Ureter (tissue), 1 donor: ENCODE data around the gene AHSA1. TPM values are rescaled to one million over a fixed set of nuclear protein-coding genes. Genes with fewer than 3 reads are reported as not detected.

Source experiments
- DNase-seq: peaks from one replicate; pipeline ENCODE4 v3.0.0-alpha.2; 2020; ENCODE audit warnings: low spot score
- total RNA-seq: library from RNA; stranded (reverse); gene quantifications from one replicate; pipeline ENCODE4 v1.2.4, GENCODE V29; 2023
- donor health status: DM: yes; HTN: yes; CAD: no.

Gene AHSA1
- total RNA-seq, 1 donor from 2014 or later = 131 TPM

DNA sequence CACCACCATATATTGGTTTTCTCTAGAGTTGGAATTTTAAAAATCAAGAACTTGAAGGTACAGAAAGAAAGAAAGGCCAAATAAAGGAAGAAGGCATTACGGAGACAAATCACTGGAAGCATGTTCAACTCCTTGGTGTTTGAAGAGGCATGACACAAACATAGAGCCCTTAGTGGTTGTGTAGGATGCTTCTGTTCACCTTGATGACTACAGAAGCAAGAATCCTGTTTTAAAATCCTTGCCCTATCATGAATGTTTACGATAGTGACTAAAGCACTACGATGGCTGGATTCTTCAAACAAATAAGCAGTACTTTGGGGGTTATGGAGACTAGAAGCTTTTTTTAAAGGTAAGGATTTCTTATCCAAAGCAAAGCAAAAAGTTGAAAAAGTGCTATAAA, 51.0 kb downstream of the AHSA1 start:
- no peak for DNase-seq

DNA sequence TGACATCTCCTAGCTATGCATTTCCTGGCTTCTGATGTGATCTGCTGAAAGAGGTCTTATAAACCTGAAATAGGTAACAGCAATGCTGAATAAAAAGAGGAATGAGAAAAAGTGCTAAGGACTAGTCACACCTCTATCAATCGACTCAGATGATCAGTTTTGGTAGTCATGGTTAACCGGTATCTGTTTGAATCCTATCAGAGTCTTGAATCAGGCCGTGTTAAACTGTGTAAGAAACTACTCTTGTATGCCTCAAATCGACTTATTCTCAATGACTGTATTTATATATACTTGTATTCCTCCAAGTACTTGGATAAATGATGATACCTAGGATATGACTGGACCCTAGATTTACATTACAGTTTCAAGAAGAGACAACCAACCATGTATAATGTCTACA, 51.5 kb downstream of the AHSA1 start:
- no peak for DNase-seq

DNA sequence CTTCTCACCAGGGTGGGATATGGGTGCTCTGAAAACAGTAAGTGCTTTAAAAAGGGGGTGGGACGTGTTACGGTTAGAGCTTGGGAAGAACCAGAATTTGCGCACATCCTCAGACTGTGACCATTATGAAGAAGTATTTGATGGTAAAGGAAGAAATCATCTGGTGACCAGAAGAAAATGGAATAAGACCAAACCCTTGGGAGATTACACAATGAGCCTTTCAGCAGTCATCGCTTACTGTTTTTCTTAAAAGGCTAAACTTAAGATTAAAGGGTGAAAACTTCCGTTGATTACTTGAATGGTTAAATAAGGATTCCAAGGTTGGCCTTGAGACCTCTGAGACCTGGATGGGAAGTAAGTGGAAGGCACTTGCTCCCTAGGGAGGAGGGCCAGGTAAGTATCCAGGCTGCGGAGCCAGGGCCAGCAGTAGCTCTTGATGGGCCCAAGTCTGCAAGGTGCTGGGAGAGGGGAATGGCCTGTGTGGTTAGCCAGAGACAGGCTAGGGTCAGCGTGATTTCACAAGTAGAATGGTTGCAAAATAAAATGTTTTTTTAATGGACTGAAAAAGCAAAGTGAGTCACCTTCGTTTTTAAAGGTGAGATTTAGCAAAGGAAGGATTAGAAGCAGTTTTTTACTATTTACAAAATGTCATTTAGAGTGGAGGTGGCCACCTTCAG, 53.7 kb downstream of the AHSA1 start:
- DNase-seq = no peak

DNA sequence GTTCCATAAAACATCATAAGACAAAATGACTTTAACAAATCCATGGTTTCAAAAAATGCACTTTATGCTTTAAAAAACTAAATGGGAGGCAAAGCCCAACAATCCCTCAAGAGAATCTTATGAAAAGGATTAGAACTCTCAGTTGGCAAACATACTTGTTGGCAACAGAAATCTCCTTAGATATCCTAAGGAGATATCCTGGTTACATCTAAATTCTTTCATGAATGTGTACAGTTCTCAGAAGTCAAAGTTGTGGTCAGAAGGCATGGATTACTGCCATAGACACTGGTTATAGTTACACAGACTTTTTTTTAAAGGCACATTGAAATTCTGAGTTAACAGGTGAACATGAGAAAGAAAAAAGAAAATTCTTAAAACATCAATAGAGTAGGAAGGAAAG, 58.2 kb downstream of the AHSA1 start:
- no peak for DNase-seq

Other genes starting within 250 kb of the AHSA1 start
- gene NGB, start 186.9 kb upstream of the AHSA1 start, total RNA-seq = not detected
- gene POMT2, start 137.2 kb upstream of the AHSA1 start, total RNA-seq = 37.6 TPM
- gene GSTZ1, start 137.1 kb upstream of the AHSA1 start, total RNA-seq = 29.4 TPM
- gene TMED8, start 81.0 kb upstream of the AHSA1 start, total RNA-seq = 13.3 TPM
- gene SAMD15, start 80.7 kb upstream of the AHSA1 start, total RNA-seq = 1.8 TPM
- 1.7 TPM for gene NOXRED1, start 34.6 kb upstream of the AHSA1 start, total RNA-seq
- gene VIPAS39, start 492 bp upstream of the AHSA1 start, total RNA-seq = 18.2 TPM
- 3.5 TPM for gene ISM2, start 40.7 kb downstream of the AHSA1 start, total RNA-seq
- gene SPTLC2, start 158.5 kb downstream of the AHSA1 start, total RNA-seq = 49.9 TPM
- 16.0 TPM for gene ALKBH1, start 249.9 kb downstream of the AHSA1 start, total RNA-seq